Activated T-helper 17 cell treated with anti-CD3 and anti-CD28 coated beads, Interleukin-2, amount 50 U/mL, for 72 hours (primary cell): ENCODE measurements around the gene CEMIP2. TPM values are rescaled to one million over a fixed set of nuclear protein-coding genes. Genes with fewer than 3 reads are reported as not detected.

ENCODE experiments used
- ATAC-seq: fragments of 150-1000 bp; cut with Tn5 transposase; replicated peaks from 2 replicates; pipeline ENCODE4 v1.10.0; 2021; ENCODE audit warnings: mild to moderate bottlenecking, moderate library complexity
- H3K27ac Mint-ChIP-seq: one replicate; pipeline ENCODE4 v1.8.0; 2022; ENCODE audit warnings: mixed read lengths
- H3K27me3 Mint-ChIP-seq: one replicate; pipeline ENCODE4 v1.8.0; 2022; ENCODE audit warnings: mixed read lengths
- H3K36me3 Mint-ChIP-seq: one replicate; pipeline ENCODE4 v1.8.0; 2022; ENCODE audit warnings: low read depth, mild to moderate bottlenecking, mixed read lengths
- H3K4me1 Mint-ChIP-seq: one replicate; pipeline ENCODE4 v1.8.0; 2022; ENCODE audit warnings: mixed read lengths
- H3K4me3 Mint-ChIP-seq: one replicate; pipeline ENCODE4 v1.8.0; 2022; ENCODE audit warnings: mild to moderate bottlenecking, mixed read lengths
- H3K9me3 Mint-ChIP-seq: one replicate; pipeline ENCODE4 v1.8.0; 2022; ENCODE audit warnings: mixed read lengths
- total RNA-seq, 2 donors: library from RNA; stranded (reverse); gene quantifications; one replicate each; pipeline ENCODE4 v1.2.3, GENCODE V29; 2022

The CEMIP2 gene
- total RNA-seq, 2 donors from 2014 or later = 75.3 to 89.1 TPM

- H3K27me3 Mint-ChIP-seq = no peaks in the 10 kb centered on the region
- H3K4me1 Mint-ChIP-seq = peaks cover 27% of the 10 kb centered on the region
- no peak for ATAC-seq
- no peaks in the 10 kb centered on the region for H3K36me3 Mint-ChIP-seq
- no peak overlapping the region for H3K4me3 Mint-ChIP-seq
- no peak overlapping the region for H3K27ac Mint-ChIP-seq
- H3K9me3 Mint-ChIP-seq = no peaks in the 10 kb centered on the region
Observed at GRCh38 chr9:71790296-71790695, 22.0 kb upstream of the CEMIP2 start.

GRCh38 chr9:71783120-71783523, 14.8 kb upstream of the CEMIP2 start:
- Mint-ChIP-seq H3K27ac (peak overlapping the region; percentile 86), H3K27me3 (no peaks in the 10 kb centered on the region), H3K4me3 (peak overlapping the region; percentile 73), H3K9me3 (no peaks in the 10 kb centered on the region), H3K4me1 (peaks cover 25% of the 10 kb centered on the region), H3K36me3 (no peaks in the 10 kb centered on the region)
- peak; percentile 93 for ATAC-seq

- peak overlapping the region; percentile 86 for H3K27ac Mint-ChIP-seq
Observed at GRCh38 chr9:71781391-71781790, 13.1 kb upstream of the CEMIP2 start.

GRCh38 chr9:71780953-71781352, 12.6 kb upstream of the CEMIP2 start:
- no peaks in the 10 kb centered on the region for H3K9me3 Mint-ChIP-seq
- H3K27ac Mint-ChIP-seq = peak overlapping the region; percentile 86
- H3K27me3 Mint-ChIP-seq = no peaks in the 10 kb centered on the region
- peaks cover 25% of the 10 kb centered on the region for H3K4me1 Mint-ChIP-seq
- peak; percentile 4 for ATAC-seq
- peak overlapping the region; percentile 73 for H3K4me3 Mint-ChIP-seq
- no peaks in the 10 kb centered on the region for H3K36me3 Mint-ChIP-seq

More at GRCh38 chr9:71781391-71781790, 13.1 kb upstream of the CEMIP2 start:
- Mint-ChIP-seq H3K27me3 (no peaks in the 10 kb centered on the region), H3K36me3 (no peaks in the 10 kb centered on the region), H3K9me3 (no peaks in the 10 kb centered on the region), H3K4me3 (peak overlapping the region; percentile 73), H3K4me1 (peaks cover 25% of the 10 kb centered on the region)
- ATAC-seq = peak; percentile 52

GRCh38 chr9:71778085-71778484, 9.8 kb upstream of the CEMIP2 start:
- Mint-ChIP-seq H3K36me3 (no peaks in the 10 kb centered on the region), H3K27me3 (no peaks in the 10 kb centered on the region), H3K27ac (no peak overlapping the region), H3K4me1 (peaks cover 15% of the 10 kb centered on the region), H3K9me3 (no peaks in the 10 kb centered on the region), H3K4me3 (no peak overlapping the region)
- ATAC-seq = no peak

GRCh38 chr9:71774920-71775319, 6.6 kb upstream of the CEMIP2 start:
- Mint-ChIP-seq H3K4me3 (no peak overlapping the region), H3K9me3 (no peaks in the 10 kb centered on the region), H3K36me3 (no peaks in the 10 kb centered on the region), H3K4me1 (peaks cover 2% of the 10 kb centered on the region), H3K27me3 (no peaks in the 10 kb centered on the region), H3K27ac (no peak overlapping the region)
- no peak for ATAC-seq

- no peaks in the 10 kb centered on the region for H3K27me3 Mint-ChIP-seq
- H3K4me1 Mint-ChIP-seq = peaks cover 6% of the 10 kb centered on the region
- H3K4me3 Mint-ChIP-seq = no peak overlapping the region
- ATAC-seq = no peak
- H3K27ac Mint-ChIP-seq = no peak overlapping the region
- peaks cover 3% of the 10 kb centered on the region for H3K36me3 Mint-ChIP-seq
- no peaks in the 10 kb centered on the region for H3K9me3 Mint-ChIP-seq
Observed at GRCh38 chr9:71772726-71773125, 4.4 kb upstream of the CEMIP2 start.

GRCh38 chr9:71770170-71770569, 1.9 kb upstream of the CEMIP2 start:
- no peaks in the 10 kb centered on the region for H3K9me3 Mint-ChIP-seq
- H3K27ac Mint-ChIP-seq = peak overlapping the region; percentile 80

GRCh38 chr9:71769175-71770161, 1.2 kb upstream of the CEMIP2 start:
- no peaks in the 10 kb centered on the region for H3K9me3 Mint-ChIP-seq
- no peaks in the 10 kb centered on the region for H3K27me3 Mint-ChIP-seq
- peaks cover 31% of the 10 kb centered on the region for H3K36me3 Mint-ChIP-seq
- ATAC-seq = peak; percentile 31
- peak overlapping the region; percentile 80 for H3K27ac Mint-ChIP-seq
- H3K4me1 Mint-ChIP-seq = peaks cover 19% of the 10 kb centered on the region
- H3K4me3 Mint-ChIP-seq = peak overlapping the region; percentile 91

More at GRCh38 chr9:71770170-71770569, 1.9 kb upstream of the CEMIP2 start:
- peak overlapping the region; percentile 91 for H3K4me3 Mint-ChIP-seq
- peaks cover 17% of the 10 kb centered on the region for H3K4me1 Mint-ChIP-seq
- peaks cover 25% of the 10 kb centered on the region for H3K36me3 Mint-ChIP-seq
- ATAC-seq = no peak
- H3K27me3 Mint-ChIP-seq = no peaks in the 10 kb centered on the region

GRCh38 chr9:71767776-71768321, 464 bp downstream of the CEMIP2 start:
- Mint-ChIP-seq H3K36me3 (peaks cover 42% of the 10 kb centered on the region), H3K9me3 (no peaks in the 10 kb centered on the region), H3K27ac (peak overlapping the region; percentile 99), H3K27me3 (no peaks in the 10 kb centered on the region), H3K4me3 (peak overlapping the region; percentile 91), H3K4me1 (peaks cover 29% of the 10 kb centered on the region)
- no peak for ATAC-seq

GRCh38 chr9:71767163-71767775, 1.0 kb downstream of the CEMIP2 start:
- Mint-ChIP-seq H3K27me3 (no peaks in the 10 kb centered on the region), H3K9me3 (no peaks in the 10 kb centered on the region), H3K27ac (peak overlapping the region; percentile 99), H3K36me3 (peaks cover 42% of the 10 kb centered on the region), H3K4me3 (peak overlapping the region; percentile 91), H3K4me1 (peaks cover 29% of the 10 kb centered on the region)
- no peak for ATAC-seq

- peak; percentile 34 for ATAC-seq
- peak overlapping the region; percentile 99 for H3K27ac Mint-ChIP-seq
- peaks cover 29% of the 10 kb centered on the region for H3K4me1 Mint-ChIP-seq
- no peaks in the 10 kb centered on the region for H3K9me3 Mint-ChIP-seq
- H3K27me3 Mint-ChIP-seq = no peaks in the 10 kb centered on the region
- H3K36me3 Mint-ChIP-seq = peaks cover 42% of the 10 kb centered on the region
- H3K4me3 Mint-ChIP-seq = peak overlapping the region; percentile 91
Observed at GRCh38 chr9:71766663-71767062, 1.6 kb downstream of the CEMIP2 start.

- H3K9me3 Mint-ChIP-seq = no peaks in the 10 kb centered on the region
- H3K4me3 Mint-ChIP-seq = peak overlapping the region; percentile 91
- no peaks in the 10 kb centered on the region for H3K27me3 Mint-ChIP-seq
- H3K27ac Mint-ChIP-seq = peak overlapping the region; percentile 99
- peaks cover 38% of the 10 kb centered on the region for H3K4me1 Mint-ChIP-seq
- H3K36me3 Mint-ChIP-seq = peaks cover 47% of the 10 kb centered on the region
- ATAC-seq = no peak
Observed at GRCh38 chr9:71765693-71766092, 2.6 kb downstream of the CEMIP2 start.

- peak overlapping the region; percentile 99 for H3K27ac Mint-ChIP-seq
- no peaks in the 10 kb centered on the region for H3K9me3 Mint-ChIP-seq
- H3K27me3 Mint-ChIP-seq = no peaks in the 10 kb centered on the region
- peaks cover 52% of the 10 kb centered on the region for H3K36me3 Mint-ChIP-seq
- peaks cover 40% of the 10 kb centered on the region for H3K4me1 Mint-ChIP-seq
- no peak for ATAC-seq
- peak overlapping the region; percentile 91 for H3K4me3 Mint-ChIP-seq
Observed at GRCh38 chr9:71764891-71765290, 3.4 kb downstream of the CEMIP2 start.
